GM04504 (cell line): Measurements from ENCODE around the gene WWC1.
"Not testable (repeated sequence)": the region's sequence is repeated elsewhere in the genome, so short reads cannot be mapped to it uniquely, and the experiment has no call there.

ENCODE experiments used
- DNase-seq: peaks from one replicate; pipeline ENCODE4 v3.0.0-alpha.2; 2012; ENCODE audit warnings: low read depth

The WWC1 gene

GRCh38 chr5:168334695-168335094, 43.2 kb downstream of the WWC1 start:
- DNase-seq, result no peak

GRCh38 chr5:168337361-168337760, 45.9 kb downstream of the WWC1 start:
- DNase-seq, result no peak

GRCh38 chr5:168339109-168339771, 47.8 kb downstream of the WWC1 start:
- DNase-seq, result no peak

- DNase-seq, result not testable (repeated sequence)
Observed at GRCh38 chr5:168339772-168340140, 48.3 kb downstream of the WWC1 start.

GRCh38 chr5:168340487-168340886, 49.0 kb downstream of the WWC1 start:
- no peak for DNase-seq

GRCh38 chr5:168341178-168341577, 49.7 kb downstream of the WWC1 start:
- DNase-seq, result no peak

GRCh38 chr5:168342151-168342825, 50.8 kb downstream of the WWC1 start:
- DNase-seq, result no peak

- DNase-seq, result no peak
Observed at GRCh38 chr5:168342985-168343384, 51.5 kb downstream of the WWC1 start.

GRCh38 chr5:168346417-168346816, 55.0 kb downstream of the WWC1 start:
- DNase-seq, result no peak

GRCh38 chr5:168347368-168348083, 56.1 kb downstream of the WWC1 start:
- DNase-seq, result no peak

GRCh38 chr5:168348084-168348414, 56.6 kb downstream of the WWC1 start:
- no peak for DNase-seq

GRCh38 chr5:168350315-168350714, 58.9 kb downstream of the WWC1 start:
- DNase-seq, result no peak

GRCh38 chr5:168353216-168353957, 61.9 kb downstream of the WWC1 start:
- DNase-seq, result no peak

GRCh38 chr5:168354397-168354796, 63.0 kb downstream of the WWC1 start:
- DNase-seq, result no peak

- DNase-seq, result no peak
Observed at GRCh38 chr5:168356171-168356570, 64.7 kb downstream of the WWC1 start.

- DNase-seq, result no peak
Observed at GRCh38 chr5:168356592-168356991, 65.1 kb downstream of the WWC1 start.

GRCh38 chr5:168357876-168358275, 66.4 kb downstream of the WWC1 start:
- DNase-seq, result no peak

- DNase-seq, result no peak
Observed at GRCh38 chr5:168359820-168360460, 68.5 kb downstream of the WWC1 start.

GRCh38 chr5:168360521-168361285, 69.3 kb downstream of the WWC1 start:
- DNase-seq, result no peak

GRCh38 chr5:168362097-168362885, 70.8 kb downstream of the WWC1 start:
- no peak for DNase-seq
